Type B pancreatic cell (in vitro differentiated cells): Measurements from ENCODE around the gene GYPB. TPM values are rescaled to one million over a fixed set of nuclear protein-coding genes. Genes with fewer than 3 reads are reported as not detected.
"Not testable (repeated sequence)": the region's sequence is repeated elsewhere in the genome, so short reads cannot be mapped to it uniquely, and the experiment has no call there.

ENCODE experiments used
- DNase-seq: peaks from one replicate; pipeline ENCODE4 v3.0.0; 2021; ENCODE audit warnings: mixed read lengths; ENCODE audit not compliant: unreplicated experiment; ENCODE audit errors: extremely low spot score
- H3K27ac Mint-ChIP-seq: 2 replicates; pipeline ENCODE4 v1.8.0; 2021; ENCODE audit warnings: mild to moderate bottlenecking, mixed read lengths
- H3K27me3 Mint-ChIP-seq: 2 replicates; pipeline ENCODE4 v1.8.0; 2021; ENCODE audit warnings: mixed read lengths
- H3K36me3 Mint-ChIP-seq: 2 replicates; pipeline ENCODE4 v1.8.0; 2021; ENCODE audit warnings: mixed read lengths
- H3K4me1 Mint-ChIP-seq: one replicate; pipeline ENCODE4 v1.8.0; 2021; ENCODE audit warnings: mixed read lengths; ENCODE audit not compliant: unreplicated experiment
- H3K4me3 Mint-ChIP-seq: 2 replicates; pipeline ENCODE4 v1.8.0; 2021; ENCODE audit warnings: mild to moderate bottlenecking, mixed read lengths
- H3K9me3 Mint-ChIP-seq: 2 replicates; pipeline ENCODE4 v1.8.0; 2021; ENCODE audit warnings: mixed read lengths
- CTCF ChIP-seq: fragments of 200-600 bp; sonication (generic); conservative IDR thresholded peaks from 2 replicates; pipeline ENCODE4 v1.5.0; 2021; ENCODE audit warnings: antibody characterized with exemption, mild to moderate bottlenecking
- total RNA-seq: library from RNA; stranded (reverse); gene quantifications from 2 replicates; pipeline ENCODE4 v1.2.1, GENCODE V29; 2021; ENCODE audit warnings: low replicate concordance

GYPB gene
- total RNA-seq, 1 donor from 2014 or later = not detected

GRCh38 chr4:144005558-144005953 lies 13.6 kb downstream of the GYPB start:
- not testable (repeated sequence) for H3K27me3 Mint-ChIP-seq, H3K27ac Mint-ChIP-seq, H3K36me3 Mint-ChIP-seq, DNase-seq, H3K4me3 Mint-ChIP-seq, H3K4me1 Mint-ChIP-seq, H3K9me3 Mint-ChIP-seq

GRCh38 chr4:144004868-144005557 lies 14.2 kb downstream of the GYPB start:
- H3K4me3 Mint-ChIP-seq, H3K27me3 Mint-ChIP-seq, H3K9me3 Mint-ChIP-seq, DNase-seq, H3K27ac Mint-ChIP-seq, H3K36me3 Mint-ChIP-seq, H3K4me1 Mint-ChIP-seq: not testable (repeated sequence)

GRCh38 chr4:144003890-144004265 lies 15.3 kb downstream of the GYPB start:
- not testable (repeated sequence) for H3K36me3 Mint-ChIP-seq

GRCh38 chr4:144003205-144003889 lies 15.8 kb downstream of the GYPB start:
- H3K27ac Mint-ChIP-seq, H3K36me3 Mint-ChIP-seq, H3K4me3 Mint-ChIP-seq, H3K9me3 Mint-ChIP-seq, H3K4me1 Mint-ChIP-seq, H3K27me3 Mint-ChIP-seq, DNase-seq: not testable (repeated sequence)

More at GRCh38 chr4:144003890-144004265, 15.3 kb downstream of the GYPB start:
- not testable (repeated sequence) for H3K9me3 Mint-ChIP-seq, H3K27me3 Mint-ChIP-seq, DNase-seq, H3K27ac Mint-ChIP-seq, H3K4me3 Mint-ChIP-seq, H3K4me1 Mint-ChIP-seq

GRCh38 chr4:144000331-144000995 lies 18.7 kb downstream of the GYPB start:
- H3K27me3 Mint-ChIP-seq, H3K27ac Mint-ChIP-seq, H3K9me3 Mint-ChIP-seq: not testable (repeated sequence)

GRCh38 chr4:143996193-143996592 lies 23.0 kb downstream of the GYPB start:
- not testable (repeated sequence) for H3K27me3 Mint-ChIP-seq, H3K36me3 Mint-ChIP-seq, DNase-seq, H3K27ac Mint-ChIP-seq, H3K4me3 Mint-ChIP-seq, H3K9me3 Mint-ChIP-seq, H3K4me1 Mint-ChIP-seq

More at GRCh38 chr4:144000331-144000995, 18.7 kb downstream of the GYPB start:
- not testable (repeated sequence) for DNase-seq, H3K36me3 Mint-ChIP-seq, H3K4me3 Mint-ChIP-seq, H3K4me1 Mint-ChIP-seq

- H3K4me1 Mint-ChIP-seq, H3K27ac Mint-ChIP-seq, H3K27me3 Mint-ChIP-seq, H3K4me3 Mint-ChIP-seq, DNase-seq, H3K36me3 Mint-ChIP-seq, H3K9me3 Mint-ChIP-seq: not testable (repeated sequence)
Measured at GRCh38 chr4:143991761-143992160, 27.4 kb downstream of the GYPB start.

GRCh38 chr4:143990717-143991116 lies 28.5 kb downstream of the GYPB start:
- not testable (repeated sequence) for DNase-seq, H3K36me3 Mint-ChIP-seq, H3K27me3 Mint-ChIP-seq, H3K9me3 Mint-ChIP-seq, H3K4me3 Mint-ChIP-seq, H3K27ac Mint-ChIP-seq, H3K4me1 Mint-ChIP-seq

- TF ChIP-seq CTCF = no peak
- Mint-ChIP-seq H3K36me3 (no peaks in the 10 kb centered on the region), H3K4me1 (no peaks in the 10 kb centered on the region), H3K9me3 (no peaks in the 10 kb centered on the region), H3K27ac (no peak overlapping the region), H3K27me3 (no peaks in the 10 kb centered on the region), H3K4me3 (no peak overlapping the region)
- no peak for DNase-seq
Measured at GRCh38 chr4:143986180-143986579, 33.0 kb downstream of the GYPB start.

- H3K36me3 Mint-ChIP-seq, H3K27ac Mint-ChIP-seq, H3K9me3 Mint-ChIP-seq, H3K4me3 Mint-ChIP-seq, H3K4me1 Mint-ChIP-seq, DNase-seq, H3K27me3 Mint-ChIP-seq: not testable (repeated sequence)
Measured at GRCh38 chr4:143980776-143981175, 38.4 kb downstream of the GYPB start.

- not testable (repeated sequence) for H3K4me3 Mint-ChIP-seq, DNase-seq, H3K4me1 Mint-ChIP-seq, H3K36me3 Mint-ChIP-seq, H3K9me3 Mint-ChIP-seq, H3K27me3 Mint-ChIP-seq, H3K27ac Mint-ChIP-seq
Measured at GRCh38 chr4:143975527-143975926, 43.7 kb downstream of the GYPB start.

GRCh38 chr4:143974021-143974420 lies 45.2 kb downstream of the GYPB start:
- not testable (repeated sequence) for H3K27me3 Mint-ChIP-seq, H3K36me3 Mint-ChIP-seq, H3K9me3 Mint-ChIP-seq, DNase-seq, H3K27ac Mint-ChIP-seq, H3K4me3 Mint-ChIP-seq, H3K4me1 Mint-ChIP-seq
